Neural cell (in vitro differentiated cells): ENCODE data around the gene COL23A1.

ENCODE experiments used
- CTCF ChIP-seq: fragments of 450-650 bp; IDR thresholded peaks from 2 replicates; pipeline ENCODE4 v1.5.1; 2014; ENCODE audit warnings: antibody characterized with exemption, mild to moderate bottlenecking, moderate library complexity; ENCODE audit not compliant: poor library complexity, severe bottlenecking
- EP300 ChIP-seq: fragments of 450-650 bp; conservative IDR thresholded peaks from 2 replicates; pipeline ENCODE4 v1.6.1; 2014; ENCODE audit warnings: antibody characterized with exemption, mild to moderate bottlenecking, moderate library complexity; ENCODE audit not compliant: poor library complexity, severe bottlenecking
- EZH2 ChIP-seq: fragments of 200-600, 300-800 bp; shearing (Covaris generic), sonication (generic); IDR thresholded peaks from 2 replicates; pipeline ENCODE4 v1.6.1; 2014; ENCODE audit warnings: antibody characterized with exemption, low read length, borderline replicate concordance, mild to moderate bottlenecking; ENCODE audit not compliant: insufficient read depth, poor library complexity, severe bottlenecking
- POLR2AphosphoS5 ChIP-seq: IDR thresholded peaks from 2 replicates; pipeline ENCODE4 v1.6.1; 2012
- SMC3 ChIP-seq: fragments of 450-650 bp; conservative IDR thresholded peaks from 2 replicates; pipeline ENCODE4 v1.6.1; 2014; ENCODE audit warnings: antibody characterized with exemption, mild to moderate bottlenecking, moderate library complexity; ENCODE audit not compliant: poor library complexity
- TAF1 ChIP-seq: IDR thresholded peaks from 2 replicates; pipeline ENCODE4 v1.6.1; 2012; ENCODE audit warnings: low read depth
- TF ChIP-seq, protein P1 (sequence below): IDR thresholded peaks from 2 replicates; pipeline ENCODE4 v1.6.1; 2012; ENCODE audit warnings: borderline replicate concordance

DNA sequence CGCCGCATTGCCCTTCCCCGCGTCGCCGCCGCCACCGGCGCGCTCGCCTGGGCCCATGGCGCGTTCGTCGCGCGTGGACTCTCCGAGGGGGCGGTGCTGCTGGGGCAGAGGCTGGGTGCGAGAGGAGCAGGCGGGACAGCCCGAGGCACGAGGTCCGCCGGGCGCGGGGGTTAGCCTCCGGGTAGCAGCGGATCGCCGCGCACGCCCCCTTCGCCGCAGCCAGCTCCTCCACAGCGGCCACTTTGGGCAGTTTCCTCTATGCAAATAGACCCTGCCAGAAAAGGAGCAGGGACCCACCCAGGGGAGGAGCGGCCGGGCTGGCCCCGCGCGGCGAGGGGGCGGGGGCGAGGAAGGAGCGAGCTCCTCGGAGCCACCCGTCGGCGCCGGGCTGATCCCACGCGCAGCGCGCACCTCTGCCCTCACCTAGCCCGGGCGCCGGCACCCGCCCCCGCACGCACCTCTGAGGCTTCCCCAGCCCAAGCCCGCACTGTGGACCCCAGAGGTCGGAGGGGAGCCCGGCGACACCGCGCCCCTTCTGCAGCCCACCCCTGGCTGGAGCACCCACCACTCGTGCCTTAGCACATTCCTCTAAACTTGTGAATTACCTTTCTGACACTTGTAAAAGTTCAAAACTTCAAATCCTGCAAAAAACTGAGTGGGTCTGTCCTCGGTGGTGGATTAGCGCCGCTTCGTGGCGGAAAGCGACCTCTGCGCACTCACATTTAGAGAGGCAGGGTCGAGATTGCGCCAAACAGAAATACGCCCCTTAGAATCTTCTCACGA is at the start of gene COL23A1:
- no peak for TF ChIP-seq EP300
- TF ChIP-seq EZH2, result no peak
- peak; percentile 78 for TF ChIP-seq CTCF
- TF ChIP-seq POLR2AphosphoS5, result no peak
- TF ChIP-seq SMC3, result peak; percentile 83
- TF ChIP-seq, protein P1, sequence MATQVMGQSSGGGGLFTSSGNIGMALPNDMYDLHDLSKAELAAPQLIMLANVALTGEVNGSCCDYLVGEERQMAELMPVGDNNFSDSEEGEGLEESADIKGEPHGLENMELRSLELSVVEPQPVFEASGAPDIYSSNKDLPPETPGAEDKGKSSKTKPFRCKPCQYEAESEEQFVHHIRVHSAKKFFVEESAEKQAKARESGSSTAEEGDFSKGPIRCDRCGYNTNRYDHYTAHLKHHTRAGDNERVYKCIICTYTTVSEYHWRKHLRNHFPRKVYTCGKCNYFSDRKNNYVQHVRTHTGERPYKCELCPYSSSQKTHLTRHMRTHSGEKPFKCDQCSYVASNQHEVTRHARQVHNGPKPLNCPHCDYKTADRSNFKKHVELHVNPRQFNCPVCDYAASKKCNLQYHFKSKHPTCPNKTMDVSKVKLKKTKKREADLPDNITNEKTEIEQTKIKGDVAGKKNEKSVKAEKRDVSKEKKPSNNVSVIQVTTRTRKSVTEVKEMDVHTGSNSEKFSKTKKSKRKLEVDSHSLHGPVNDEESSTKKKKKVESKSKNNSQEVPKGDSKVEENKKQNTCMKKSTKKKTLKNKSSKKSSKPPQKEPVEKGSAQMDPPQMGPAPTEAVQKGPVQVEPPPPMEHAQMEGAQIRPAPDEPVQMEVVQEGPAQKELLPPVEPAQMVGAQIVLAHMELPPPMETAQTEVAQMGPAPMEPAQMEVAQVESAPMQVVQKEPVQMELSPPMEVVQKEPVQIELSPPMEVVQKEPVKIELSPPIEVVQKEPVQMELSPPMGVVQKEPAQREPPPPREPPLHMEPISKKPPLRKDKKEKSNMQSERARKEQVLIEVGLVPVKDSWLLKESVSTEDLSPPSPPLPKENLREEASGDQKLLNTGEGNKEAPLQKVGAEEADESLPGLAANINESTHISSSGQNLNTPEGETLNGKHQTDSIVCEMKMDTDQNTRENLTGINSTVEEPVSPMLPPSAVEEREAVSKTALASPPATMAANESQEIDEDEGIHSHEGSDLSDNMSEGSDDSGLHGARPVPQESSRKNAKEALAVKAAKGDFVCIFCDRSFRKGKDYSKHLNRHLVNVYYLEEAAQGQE, result no peak
- no peak for TF ChIP-seq TAF1
